Liver (tissue), 3 donors: ENCODE measurements around the gene LIPE.

Source experiments
- EGR1 ChIP-seq, 2 donors: IDR thresholded peaks; 2 replicates each; pipeline ENCODE4 v1.6.1; 2016 to 2018; ENCODE audit warnings: antibody characterized with exemption in 2 of 2, low read depth in 2 of 2
- GABPA ChIP-seq, 2 donors: IDR thresholded peaks in 1 of 2; conservative IDR thresholded peaks in 1 of 2; 2 replicates each; pipeline ENCODE4 v1.6.1; 2016; ENCODE audit warnings: antibody characterized with exemption in 2 of 2, mild to moderate bottlenecking in 1 of 2, moderate library complexity in 1 of 2
- HNF4A ChIP-seq, 2 donors: conservative IDR thresholded peaks; 2 replicates each; pipeline ENCODE4 v1.6.1; 2016; ENCODE audit warnings: antibody characterized with exemption in 2 of 2, mild to moderate bottlenecking in 2 of 2
- HNF4G ChIP-seq: IDR thresholded peaks from 2 replicates; pipeline ENCODE4 v1.6.1; 2016; ENCODE audit warnings: antibody characterized with exemption
- RAD21 ChIP-seq, 2 donors: IDR thresholded peaks; 2 replicates each; pipeline ENCODE4 v1.6.1; 2016; ENCODE audit warnings: antibody characterized with exemption in 2 of 2, mild to moderate bottlenecking in 2 of 2
- SP1 ChIP-seq: IDR thresholded peaks from 2 replicates; pipeline ENCODE4 v1.6.1; 2018; ENCODE audit warnings: antibody characterized with exemption, mild to moderate bottlenecking
- TAF1 ChIP-seq: conservative IDR thresholded peaks from 2 replicates; pipeline ENCODE4 v1.6.1; 2016; ENCODE audit warnings: antibody characterized with exemption, mild to moderate bottlenecking
- YY1 ChIP-seq: IDR thresholded peaks from 2 replicates; pipeline ENCODE4 v1.6.1; 2016; ENCODE audit warnings: antibody characterized with exemption, mild to moderate bottlenecking
- TF ChIP-seq, protein P1 (sequence below): IDR thresholded peaks from 2 replicates; pipeline ENCODE4 v1.6.1; 2016; ENCODE audit warnings: antibody characterized with exemption, mild to moderate bottlenecking
- TF ChIP-seq, protein P2 (sequence below): fragments of 150-350 bp; IDR thresholded peaks from 2 replicates; pipeline ENCODE4 v1.5.1; 2017; ENCODE audit warnings: improper control_type of control experiment, low read depth, low read length; ENCODE audit not compliant: missing input control
- TF ChIP-seq, protein P3 (sequence below): IDR thresholded peaks from 2 replicates; pipeline ENCODE4 v1.6.1; 2016; ENCODE audit warnings: antibody characterized with exemption
- donor health status: healthy.
- donor health status: healthy.

DNA sequence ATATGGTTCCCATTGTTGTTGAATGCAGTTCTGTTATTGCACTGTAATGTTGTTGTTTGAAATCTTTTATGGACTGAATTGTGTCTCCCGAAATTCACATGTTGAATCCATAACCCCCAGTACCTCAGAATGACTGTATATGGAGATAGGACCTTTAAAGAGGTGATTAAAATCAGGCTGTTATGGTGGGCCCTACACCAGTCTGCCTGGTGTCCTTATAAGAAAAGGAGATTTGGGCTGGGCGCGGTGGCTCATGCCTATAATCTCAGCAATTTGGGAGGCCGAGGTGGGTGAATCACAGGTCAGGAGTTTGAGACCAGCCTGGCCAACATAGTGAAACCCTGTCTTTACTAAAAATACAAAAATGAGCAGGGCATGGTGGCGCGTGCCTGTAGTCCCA, 8.1 kb upstream of the LIPE start:
- TF ChIP-seq TAF1 (no peak), HNF4A (conservative IDR thresholded peaks at IDR 0.05) (no peak), HNF4G (no peak), SP1 (no peak), YY1 (no peak), GABPA (IDR thresholded peaks at IDR 0.05 in 1 of 2, conservative IDR thresholded peaks at IDR 0.05 in 1 of 2) (no peak), EGR1 (IDR thresholded peaks at IDR 0.05; ENCODE audit: low read depth in 2 of 2) (no peak), RAD21 (IDR thresholded peaks at IDR 0.05) (no peak)
- TF ChIP-seq, protein P1, sequence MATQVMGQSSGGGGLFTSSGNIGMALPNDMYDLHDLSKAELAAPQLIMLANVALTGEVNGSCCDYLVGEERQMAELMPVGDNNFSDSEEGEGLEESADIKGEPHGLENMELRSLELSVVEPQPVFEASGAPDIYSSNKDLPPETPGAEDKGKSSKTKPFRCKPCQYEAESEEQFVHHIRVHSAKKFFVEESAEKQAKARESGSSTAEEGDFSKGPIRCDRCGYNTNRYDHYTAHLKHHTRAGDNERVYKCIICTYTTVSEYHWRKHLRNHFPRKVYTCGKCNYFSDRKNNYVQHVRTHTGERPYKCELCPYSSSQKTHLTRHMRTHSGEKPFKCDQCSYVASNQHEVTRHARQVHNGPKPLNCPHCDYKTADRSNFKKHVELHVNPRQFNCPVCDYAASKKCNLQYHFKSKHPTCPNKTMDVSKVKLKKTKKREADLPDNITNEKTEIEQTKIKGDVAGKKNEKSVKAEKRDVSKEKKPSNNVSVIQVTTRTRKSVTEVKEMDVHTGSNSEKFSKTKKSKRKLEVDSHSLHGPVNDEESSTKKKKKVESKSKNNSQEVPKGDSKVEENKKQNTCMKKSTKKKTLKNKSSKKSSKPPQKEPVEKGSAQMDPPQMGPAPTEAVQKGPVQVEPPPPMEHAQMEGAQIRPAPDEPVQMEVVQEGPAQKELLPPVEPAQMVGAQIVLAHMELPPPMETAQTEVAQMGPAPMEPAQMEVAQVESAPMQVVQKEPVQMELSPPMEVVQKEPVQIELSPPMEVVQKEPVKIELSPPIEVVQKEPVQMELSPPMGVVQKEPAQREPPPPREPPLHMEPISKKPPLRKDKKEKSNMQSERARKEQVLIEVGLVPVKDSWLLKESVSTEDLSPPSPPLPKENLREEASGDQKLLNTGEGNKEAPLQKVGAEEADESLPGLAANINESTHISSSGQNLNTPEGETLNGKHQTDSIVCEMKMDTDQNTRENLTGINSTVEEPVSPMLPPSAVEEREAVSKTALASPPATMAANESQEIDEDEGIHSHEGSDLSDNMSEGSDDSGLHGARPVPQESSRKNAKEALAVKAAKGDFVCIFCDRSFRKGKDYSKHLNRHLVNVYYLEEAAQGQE: no peak
- TF ChIP-seq, protein P2, sequence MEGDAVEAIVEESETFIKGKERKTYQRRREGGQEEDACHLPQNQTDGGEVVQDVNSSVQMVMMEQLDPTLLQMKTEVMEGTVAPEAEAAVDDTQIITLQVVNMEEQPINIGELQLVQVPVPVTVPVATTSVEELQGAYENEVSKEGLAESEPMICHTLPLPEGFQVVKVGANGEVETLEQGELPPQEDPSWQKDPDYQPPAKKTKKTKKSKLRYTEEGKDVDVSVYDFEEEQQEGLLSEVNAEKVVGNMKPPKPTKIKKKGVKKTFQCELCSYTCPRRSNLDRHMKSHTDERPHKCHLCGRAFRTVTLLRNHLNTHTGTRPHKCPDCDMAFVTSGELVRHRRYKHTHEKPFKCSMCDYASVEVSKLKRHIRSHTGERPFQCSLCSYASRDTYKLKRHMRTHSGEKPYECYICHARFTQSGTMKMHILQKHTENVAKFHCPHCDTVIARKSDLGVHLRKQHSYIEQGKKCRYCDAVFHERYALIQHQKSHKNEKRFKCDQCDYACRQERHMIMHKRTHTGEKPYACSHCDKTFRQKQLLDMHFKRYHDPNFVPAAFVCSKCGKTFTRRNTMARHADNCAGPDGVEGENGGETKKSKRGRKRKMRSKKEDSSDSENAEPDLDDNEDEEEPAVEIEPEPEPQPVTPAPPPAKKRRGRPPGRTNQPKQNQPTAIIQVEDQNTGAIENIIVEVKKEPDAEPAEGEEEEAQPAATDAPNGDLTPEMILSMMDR: no peak
- TF ChIP-seq, protein P3, sequence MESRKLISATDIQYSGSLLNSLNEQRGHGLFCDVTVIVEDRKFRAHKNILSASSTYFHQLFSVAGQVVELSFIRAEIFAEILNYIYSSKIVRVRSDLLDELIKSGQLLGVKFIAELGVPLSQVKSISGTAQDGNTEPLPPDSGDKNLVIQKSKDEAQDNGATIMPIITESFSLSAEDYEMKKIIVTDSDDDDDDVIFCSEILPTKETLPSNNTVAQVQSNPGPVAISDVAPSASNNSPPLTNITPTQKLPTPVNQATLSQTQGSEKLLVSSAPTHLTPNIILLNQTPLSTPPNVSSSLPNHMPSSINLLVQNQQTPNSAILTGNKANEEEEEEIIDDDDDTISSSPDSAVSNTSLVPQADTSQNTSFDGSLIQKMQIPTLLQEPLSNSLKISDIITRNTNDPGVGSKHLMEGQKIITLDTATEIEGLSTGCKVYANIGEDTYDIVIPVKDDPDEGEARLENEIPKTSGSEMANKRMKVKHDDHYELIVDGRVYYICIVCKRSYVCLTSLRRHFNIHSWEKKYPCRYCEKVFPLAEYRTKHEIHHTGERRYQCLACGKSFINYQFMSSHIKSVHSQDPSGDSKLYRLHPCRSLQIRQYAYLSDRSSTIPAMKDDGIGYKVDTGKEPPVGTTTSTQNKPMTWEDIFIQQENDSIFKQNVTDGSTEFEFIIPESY: no peak
